ENCODE data around the gene OR52W1.

The OR52W1 gene

GRCh38 chr11:6199174-6199810 is at the start of gene OR52W1:
Gene OR52W1 (plus strand): TSS chr11:6199224. CDS start chr11:6199224, 0 bp downstream.
- no peak for DNase-seq (ENCODE audit: low read depth in 2 of 2)

- no peak for DNase-seq (ENCODE audit: low read depth in 2 of 2)
Observed at GRCh38 chr11:6151117-6151516, 47.9 kb upstream of the OR52W1 start.

- DNase-seq (ENCODE audit: low read depth in 2 of 2), result no peak
Observed at GRCh38 chr11:6152126-6152525, 46.9 kb upstream of the OR52W1 start.

- DNase-seq (ENCODE audit: low read depth in 2 of 2), result no peak
Observed at GRCh38 chr11:6156628-6157359, 42.2 kb upstream of the OR52W1 start.

GRCh38 chr11:6170226-6170625 is 28.8 kb upstream of the OR52W1 start, which contains the start of gene OR52B2:
Gene OR52B2 (minus strand): TSS chr11:6170326. CDS start chr11:6170326, 0 bp downstream.
- DNase-seq (ENCODE audit: low read depth in 2 of 2), result no peak

- no peak for DNase-seq (ENCODE audit: low read depth in 2 of 2)
Observed at GRCh38 chr11:6175440-6175839, 23.6 kb upstream of the OR52W1 start.

GRCh38 chr11:6191742-6192141 is 7.3 kb upstream of the OR52W1 start:
- no peak for DNase-seq (ENCODE audit: low read depth in 2 of 2)

GRCh38 chr11:6194065-6194581 is 4.9 kb upstream of the OR52W1 start:
- DNase-seq (ENCODE audit: low read depth in 2 of 2), result no peak

- DNase-seq (ENCODE audit: low read depth in 2 of 2), result no peak
Observed at GRCh38 chr11:6196396-6196795, 2.6 kb upstream of the OR52W1 start.

GRCh38 chr11:6197466-6198200 is 1.4 kb upstream of the OR52W1 start:
- DNase-seq (ENCODE audit: low read depth in 2 of 2), result no peak

GRCh38 chr11:6200975-6201374 is 2.0 kb downstream of the OR52W1 start:
- DNase-seq (ENCODE audit: low read depth in 2 of 2), result no peak

GRCh38 chr11:6201481-6201880 is 2.5 kb downstream of the OR52W1 start:
- no peak for DNase-seq (ENCODE audit: low read depth in 2 of 2)

- no peak for DNase-seq (ENCODE audit: low read depth in 2 of 2)
Observed at GRCh38 chr11:6202041-6202440, 3.0 kb downstream of the OR52W1 start.

GRCh38 chr11:6203327-6203726 is 4.3 kb downstream of the OR52W1 start:
- DNase-seq (ENCODE audit: low read depth in 2 of 2), result no peak

- no peak for DNase-seq (ENCODE audit: low read depth in 2 of 2)
Observed at GRCh38 chr11:6204706-6205105, 5.7 kb downstream of the OR52W1 start.

GRCh38 chr11:6205366-6205765 is 6.3 kb downstream of the OR52W1 start, which contains the start of gene C11orf42:
Gene C11orf42 (plus strand): TSS chr11:6205557. CDS start chr11:6205616, 59 bp downstream.
- no peak for DNase-seq (ENCODE audit: low read depth in 2 of 2)

- DNase-seq (ENCODE audit: low read depth in 2 of 2), result no peak
Observed at GRCh38 chr11:6206456-6207180, 7.6 kb downstream of the OR52W1 start.

GRCh38 chr11:6209801-6210200 is 10.8 kb downstream of the OR52W1 start:
- DNase-seq (ENCODE audit: low read depth in 2 of 2), result no peak

- DNase-seq (ENCODE audit: low read depth in 2 of 2), result no peak
Observed at GRCh38 chr11:6210274-6210955, 11.4 kb downstream of the OR52W1 start.

- DNase-seq (ENCODE audit: low read depth in 2 of 2), result no peak
Observed at GRCh38 chr11:6214530-6214929, 15.5 kb downstream of the OR52W1 start.

GRCh38 chr11:6216501-6216900 is 17.5 kb downstream of the OR52W1 start:
- no peak for DNase-seq (ENCODE audit: low read depth in 2 of 2)
